Mesenchymal stem cell (in vitro differentiated cells and primary cell): ENCODE results near the gene USP22.

Experiments
- DNase-seq: peaks from one replicate; pipeline ENCODE4 v3.0.0-alpha.2; 2013
- H2AFZ ChIP-seq: one replicate; pipeline ENCODE4 v1.6.1; 2013; ENCODE audit warnings: low read depth, mild to moderate bottlenecking, control low read depth, inconsistent platforms, low read length, moderate library complexity
- H2AK5ac ChIP-seq: 2 replicates; pipeline ENCODE4 v1.6.1; 2013; ENCODE audit warnings: low read length, moderate library complexity, mild to moderate bottlenecking, inconsistent platforms; ENCODE audit not compliant: severe bottlenecking
- H2BK120ac ChIP-seq: one replicate; pipeline ENCODE4 v1.6.1; 2013; ENCODE audit warnings: low read depth, mild to moderate bottlenecking, inconsistent platforms, low read length, moderate library complexity
- H2BK12ac ChIP-seq, 2 experiments: one replicate each; pipeline ENCODE4 v1.6.1; 2013; ENCODE audit warnings: inconsistent platforms in 2 of 2, low read length in 2 of 2, mild to moderate bottlenecking in 2 of 2, moderate library complexity in 2 of 2, control low read depth in 1 of 2
- H2BK15ac ChIP-seq: one replicate; pipeline ENCODE4 v1.6.1; 2013; ENCODE audit warnings: mild to moderate bottlenecking, low read depth, inconsistent platforms; ENCODE audit not compliant: poor library complexity, severe bottlenecking
- H2BK5ac ChIP-seq: 2 replicates; pipeline ENCODE4 v1.6.1; 2013; ENCODE audit warnings: low read depth, mild to moderate bottlenecking, low read length, control low read depth, inconsistent platforms; ENCODE audit not compliant: poor library complexity, severe bottlenecking
- H3K14ac ChIP-seq, 2 experiments: one replicate each; pipeline ENCODE4 v1.6.1; 2013; ENCODE audit warnings: inconsistent platforms in 2 of 2, low read length in 2 of 2, control low read depth in 1 of 2, mild to moderate bottlenecking in 1 of 2, moderate library complexity in 1 of 2
- H3K18ac ChIP-seq, 2 experiments: one replicate each; pipeline ENCODE4 v1.6.1; 2013; ENCODE audit warnings: inconsistent platforms in 2 of 2, low read length in 2 of 2, control low read depth in 1 of 2, low read depth in 1 of 2, mild to moderate bottlenecking in 1 of 2
- H3K23ac ChIP-seq, 2 experiments: one replicate each; pipeline ENCODE4 v1.6.1; 2013; ENCODE audit warnings: inconsistent platforms in 2 of 2, low read length in 2 of 2, mild to moderate bottlenecking in 2 of 2, moderate library complexity in 2 of 2, control low read depth in 1 of 2
- H3K27ac ChIP-seq: 2 replicates; pipeline ENCODE4 v1.5.1; 2013; ENCODE audit warnings: mild to moderate bottlenecking, moderate library complexity, low read length, control low read depth, inconsistent platforms; ENCODE audit not compliant: poor library complexity, severe bottlenecking
- H3K27me3 ChIP-seq, 2 experiments: 2 replicates each; pipeline versions ENCODE4 v1.6.1 to v1.7.0; 2013; ENCODE audit warnings: low read length in 2 of 2, mild to moderate bottlenecking in 2 of 2, moderate library complexity in 2 of 2, control low read depth in 1 of 2, inconsistent platforms in 1 of 2; ENCODE audit not compliant: control insufficient read depth in 1 of 2, insufficient read depth in 1 of 2
- H3K36me3 ChIP-seq, 2 experiments: 2 replicates each; pipeline versions ENCODE4 v1.6.1 to v1.7.0; 2013; ENCODE audit warnings: low read length in 2 of 2, control low read depth in 1 of 2, inconsistent platforms in 1 of 2, low read depth in 1 of 2, mild to moderate bottlenecking in 1 of 2; ENCODE audit not compliant: insufficient read depth in 2 of 2, control insufficient read depth in 1 of 2
- H3K4ac ChIP-seq, 2 experiments: one replicate each; pipeline ENCODE4 v1.6.1; 2013; ENCODE audit warnings: inconsistent platforms in 2 of 2, low read length in 2 of 2, mild to moderate bottlenecking in 2 of 2, moderate library complexity in 2 of 2, control low read depth in 1 of 2, low read depth in 1 of 2
- H3K4me1 ChIP-seq: 2 replicates; pipeline ENCODE4 v1.6.1; 2013; ENCODE audit warnings: low read depth, low read length, control low read depth; ENCODE audit not compliant: control insufficient read depth, insufficient read depth
- H3K4me2 ChIP-seq: 2 replicates; pipeline ENCODE4 v1.6.1; 2013; ENCODE audit warnings: low read length, mild to moderate bottlenecking, inconsistent platforms; ENCODE audit not compliant: poor library complexity, severe bottlenecking
- H3K4me3 ChIP-seq, 2 experiments: 2 replicates each; pipeline versions ENCODE4 v1.5.1 to v1.7.0; 2013; ENCODE audit warnings: low read length in 2 of 2, mild to moderate bottlenecking in 2 of 2, control low read depth in 1 of 2, low read depth in 1 of 2; ENCODE audit not compliant: insufficient read depth in 1 of 2
- H3K79me1 ChIP-seq: replicated peaks from 2 replicates; pipeline ENCODE4 v1.6.1; 2013; ENCODE audit warnings: mild to moderate bottlenecking, control low read depth, low read length, inconsistent platforms; ENCODE audit not compliant: poor library complexity, severe bottlenecking
- H3K9ac ChIP-seq: 2 replicates; pipeline ENCODE4 v1.7.0; 2013; ENCODE audit warnings: mild to moderate bottlenecking, low read length, moderate library complexity
- H3K9me3 ChIP-seq: 2 replicates; pipeline ENCODE4 v1.7.0; 2013; ENCODE audit warnings: mild to moderate bottlenecking, low read length; ENCODE audit not compliant: control insufficient read depth
- H4K8ac ChIP-seq: one replicate; pipeline ENCODE4 v1.6.1; 2013; ENCODE audit warnings: inconsistent platforms, mild to moderate bottlenecking, low read length, moderate library complexity
- H4K91ac ChIP-seq: one replicate; pipeline ENCODE4 v1.6.1; 2013; ENCODE audit warnings: mild to moderate bottlenecking, low read length, inconsistent platforms
- WGBS: methylation state at CpG from one replicate; pipeline ENCODE4 v1.1.7; 2013; ENCODE audit warnings: mixed read lengths; 5-methylcytosine and 5-hydroxymethylcytosine counted together

Gene USP22

DNA sequence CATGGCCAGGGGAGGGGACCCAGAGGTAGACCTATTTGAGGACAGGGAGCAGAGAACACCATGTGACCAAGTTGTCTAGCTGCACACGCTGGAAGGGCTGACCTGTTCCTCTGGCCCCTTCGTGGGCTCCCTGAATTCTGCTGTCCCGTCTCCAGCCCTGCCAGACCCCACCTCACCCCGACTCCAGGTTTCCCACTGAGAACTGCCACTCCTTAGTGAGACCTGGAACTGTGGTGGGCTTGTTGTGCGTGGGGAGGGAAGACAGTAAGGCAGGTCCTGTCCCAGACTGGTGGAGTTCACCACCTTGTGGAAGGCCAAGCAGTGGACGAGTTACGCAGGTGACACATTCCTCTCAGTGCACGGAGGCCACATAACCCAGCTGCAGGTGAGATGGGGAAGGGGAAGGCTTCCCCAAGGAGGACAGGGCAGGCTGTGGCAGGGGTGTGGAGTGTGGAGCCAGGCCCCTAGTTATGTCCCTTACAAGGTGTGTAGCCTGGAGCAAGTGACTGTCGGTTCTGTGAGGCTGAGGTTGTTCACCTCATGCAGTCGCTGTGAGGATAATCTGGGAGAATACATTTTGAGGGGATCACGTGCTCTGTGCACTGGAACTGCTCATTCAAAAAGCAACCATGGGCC is 54.7 kb downstream of the USP22 start:
- no peak overlapping the region for H2AK5ac ChIP-seq
- H3K9ac ChIP-seq = no peak overlapping the region
- H2BK5ac ChIP-seq = no peak overlapping the region
- no peak overlapping the region for H3K14ac ChIP-seq
- H3K18ac ChIP-seq = no peak overlapping the region
- H3K4me3 ChIP-seq = no peak overlapping the region
- H3K27me3 ChIP-seq = peaks cover 0 to 8% of the 10 kb centered on the region in 2 experiments
- DNase-seq = no peak
- no peak overlapping the region for H3K27ac ChIP-seq
- H3K9me3 ChIP-seq = no peaks in the 10 kb centered on the region
- no peak overlapping the region for H2AFZ ChIP-seq
- H3K79me1 ChIP-seq = peaks cover 3% of the 10 kb centered on the region
- no peak overlapping the region for H2BK120ac ChIP-seq
- peaks cover 0 to 29% of the 10 kb centered on the region in 2 experiments for H3K36me3 ChIP-seq
- no peak overlapping the region for H4K91ac ChIP-seq
- H3K4me2 ChIP-seq = no peak overlapping the region
- no peak overlapping the region for H2BK15ac ChIP-seq
- H3K4me1 ChIP-seq = peaks cover 16% of the 10 kb centered on the region
- H2BK12ac ChIP-seq = no peak overlapping the region
- H3K4ac ChIP-seq = no peak overlapping the region
- no peak overlapping the region for H3K23ac ChIP-seq
- 92% methylated on average over 11 of the region's 11 CpGs for WGBS
- H4K8ac ChIP-seq = no peak overlapping the region

DNA sequence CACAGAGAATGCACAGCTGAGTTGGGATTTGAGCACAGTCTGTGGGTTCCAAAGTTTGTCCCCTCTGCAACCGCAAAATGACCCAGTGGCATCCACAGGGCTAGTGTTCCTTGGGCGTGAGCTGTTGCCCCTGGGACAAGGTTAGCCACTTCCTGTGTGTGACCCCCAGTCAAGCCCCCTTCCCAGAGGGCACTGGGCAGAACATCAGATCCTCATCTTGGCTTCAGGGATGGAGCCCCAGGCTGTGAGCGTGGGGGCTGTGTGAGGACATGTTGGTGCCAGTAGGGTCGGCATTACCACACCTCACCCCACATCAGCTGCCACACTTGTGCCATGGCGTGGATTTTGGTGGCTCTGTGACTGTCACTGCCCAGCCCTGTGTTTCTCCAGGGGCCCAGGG is 55.3 kb downstream of the USP22 start:
- Histone ChIP-seq H3K79me1 (peaks cover 3% of the 10 kb centered on the region), H4K91ac (no peak overlapping the region), H3K4me3 (no peak overlapping the region), H3K27ac (no peak overlapping the region), H2AFZ (no peak overlapping the region), H2BK15ac (no peak overlapping the region), H3K4me1 (peaks cover 12% of the 10 kb centered on the region), H2AK5ac (no peak overlapping the region), H2BK5ac (no peak overlapping the region), H4K8ac (no peak overlapping the region), H3K9me3 (no peaks in the 10 kb centered on the region), H3K9ac (no peak overlapping the region), H3K27me3 (peaks cover 0 to 8% of the 10 kb centered on the region in 2 experiments), H2BK12ac (no peak overlapping the region), H3K14ac (no peak overlapping the region), H3K18ac (no peak overlapping the region), H3K4ac (no peak overlapping the region), H2BK120ac (no peak overlapping the region), H3K4me2 (no peak overlapping the region), H3K36me3 (peaks cover 0 to 35% of the 10 kb centered on the region in 2 experiments), H3K23ac (no peak overlapping the region)
- no peak for DNase-seq
- 91% methylated on average over 3 of the region's 5 CpGs for WGBS

GRCh38 chr17:20986767-20987510 is 55.9 kb downstream of the USP22 start:
- Histone ChIP-seq H2BK12ac (no peak overlapping the region), H2BK120ac (no peak overlapping the region), H3K79me1 (peaks cover 3% of the 10 kb centered on the region), H3K36me3 (peaks cover 0 to 35% of the 10 kb centered on the region in 2 experiments), H3K23ac (no peak overlapping the region), H2BK15ac (no peak overlapping the region), H3K4ac (no peak overlapping the region), H4K8ac (no peak overlapping the region), H3K9ac (no peak overlapping the region), H3K18ac (no peak overlapping the region), H2AK5ac (no peak overlapping the region), H3K27me3 (peaks cover 0 to 12% of the 10 kb centered on the region in 2 experiments), H3K4me2 (no peak overlapping the region), H3K9me3 (no peaks in the 10 kb centered on the region), H3K4me3 (no peak overlapping the region), H2AFZ (no peak overlapping the region), H2BK5ac (no peak overlapping the region), H4K91ac (no peak overlapping the region), H3K14ac (peak overlapping the region in 1 of 2 experiments; percentile 63), H3K4me1 (peaks cover 10% of the 10 kb centered on the region), H3K27ac (no peak overlapping the region)
- 97% methylated on average over 7 of the region's 7 CpGs for WGBS
- no peak for DNase-seq

DNA sequence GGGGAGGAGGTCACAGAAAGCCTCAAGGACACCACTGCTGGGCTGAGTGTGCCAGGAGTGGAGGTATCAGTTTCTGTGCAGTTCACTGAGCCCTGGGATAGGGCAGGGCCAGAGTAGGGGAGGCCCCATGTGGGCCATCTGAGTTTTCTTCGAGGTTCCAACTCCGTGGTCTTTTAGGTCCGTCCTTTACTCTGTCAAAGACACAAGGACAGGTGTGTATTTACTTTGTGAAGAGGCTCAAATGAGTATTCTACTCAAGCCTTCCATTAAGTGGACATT is 59.5 kb downstream of the USP22 start:
- no peak overlapping the region for H2AK5ac ChIP-seq
- no peak overlapping the region for H3K4me2 ChIP-seq
- H2BK12ac ChIP-seq = no peak overlapping the region
- no peaks in the 10 kb centered on the region for H3K9me3 ChIP-seq
- no peak overlapping the region for H2BK5ac ChIP-seq
- peaks cover 0 to 51% of the 10 kb centered on the region in 2 experiments for H3K36me3 ChIP-seq
- 94% methylated on average over 3 of the region's 3 CpGs for WGBS
- DNase-seq = no peak
- peaks cover 5% of the 10 kb centered on the region for H3K79me1 ChIP-seq
- H3K18ac ChIP-seq = no peak overlapping the region
- no peak overlapping the region for H2BK15ac ChIP-seq
- no peak overlapping the region for H3K14ac ChIP-seq
- H3K27ac ChIP-seq = no peak overlapping the region
- H4K91ac ChIP-seq = no peak overlapping the region
- no peak overlapping the region for H3K4ac ChIP-seq
- H3K27me3 ChIP-seq = peaks cover 0 to 36% of the 10 kb centered on the region in 2 experiments
- no peak overlapping the region for H3K4me3 ChIP-seq
- H4K8ac ChIP-seq = no peak overlapping the region
- H2AFZ ChIP-seq = no peak overlapping the region
- no peak overlapping the region for H2BK120ac ChIP-seq
- H3K9ac ChIP-seq = no peak overlapping the region
- H3K23ac ChIP-seq = no peak overlapping the region
- H3K4me1 ChIP-seq = no peaks in the 10 kb centered on the region
